ENCODE measurements around the gene CPSF7. TPM values are rescaled to one million over a fixed set of nuclear protein-coding genes. Genes with fewer than 3 reads are reported as not detected.

The CPSF7 gene
- total RNA-seq (ENCODE audit: low replicate concordance), result 86.9 and 129 TPM in 2 replicates
- long read RNA-seq, partial matches to known transcripts, result 1 of 8 reads
- long read RNA-seq, other reads (novel, unspliced or antisense), result 7 of 8 reads

DNA sequence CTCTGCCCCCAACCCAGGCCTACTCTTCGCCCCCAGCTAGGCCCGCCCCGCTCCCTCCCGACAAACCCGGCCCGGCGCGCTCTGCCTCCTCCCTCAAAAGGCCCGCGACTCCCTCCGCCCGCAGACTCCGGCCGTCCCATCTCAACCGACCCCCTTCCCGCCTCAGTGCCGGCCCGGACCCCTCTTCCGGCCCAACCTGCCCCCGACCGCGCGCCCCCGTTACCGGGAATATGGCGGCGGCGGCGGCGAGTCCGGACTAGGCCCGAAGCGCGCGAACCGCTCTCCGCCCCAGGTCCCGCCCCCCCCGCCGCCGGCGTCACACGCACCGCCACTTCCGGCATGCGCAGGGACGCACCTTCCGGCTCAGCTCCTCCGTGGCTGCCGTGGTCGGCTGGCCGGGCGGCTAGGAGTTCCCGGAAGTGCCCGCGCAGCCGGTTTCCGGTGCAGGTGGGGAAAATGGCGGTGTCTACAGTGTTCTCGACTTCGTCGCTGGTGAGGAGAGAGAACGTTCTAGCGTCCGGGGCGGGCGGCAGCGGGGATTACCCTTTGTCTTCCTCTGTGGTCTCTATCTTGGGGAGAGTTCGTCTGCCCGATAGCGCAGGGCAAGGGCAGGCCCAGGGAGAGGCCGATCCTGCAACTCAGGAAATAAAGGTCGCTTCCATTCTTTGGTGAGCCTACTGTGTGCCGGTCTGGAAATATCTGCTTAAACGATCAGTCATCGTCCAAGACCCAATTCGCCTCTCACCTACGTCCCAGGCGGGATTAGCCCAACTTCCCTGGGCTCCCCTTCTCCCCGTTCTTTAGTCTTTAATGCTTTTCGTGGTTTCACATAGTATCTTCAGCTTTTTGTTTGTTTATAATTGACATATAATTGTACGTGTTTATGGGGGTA is at the start of gene CPSF7, which contains the start of gene SDHAF2:
CPSF7 (minus strand) TSS at position 285 of the 892 bp plus-strand sequence. CDS start 740 bp downstream, outside the sequence.
SDHAF2 (plus strand) TSS at position 434 of the 892 bp plus-strand sequence; CDS start at position 457, 23 bp downstream.
- Mint-ChIP-seq H3K9me3 (no peaks in the 10 kb centered on the region), H3K27me3 (no peaks in the 10 kb centered on the region), H3K4me3 (peak within 1 kb of the TSS; percentile 98), H3K27ac (peak within 1 kb of the TSS; percentile 98), H3K4me1 (ENCODE audit: unreplicated experiment) (peaks cover 14% of the 10 kb centered on the region), H3K36me3 (peaks cover 19% of the 10 kb centered on the region)
- DNase-seq (ENCODE audit: extremely low spot score, unreplicated experiment), result peak; percentile 98
- TF ChIP-seq, protein P1, sequence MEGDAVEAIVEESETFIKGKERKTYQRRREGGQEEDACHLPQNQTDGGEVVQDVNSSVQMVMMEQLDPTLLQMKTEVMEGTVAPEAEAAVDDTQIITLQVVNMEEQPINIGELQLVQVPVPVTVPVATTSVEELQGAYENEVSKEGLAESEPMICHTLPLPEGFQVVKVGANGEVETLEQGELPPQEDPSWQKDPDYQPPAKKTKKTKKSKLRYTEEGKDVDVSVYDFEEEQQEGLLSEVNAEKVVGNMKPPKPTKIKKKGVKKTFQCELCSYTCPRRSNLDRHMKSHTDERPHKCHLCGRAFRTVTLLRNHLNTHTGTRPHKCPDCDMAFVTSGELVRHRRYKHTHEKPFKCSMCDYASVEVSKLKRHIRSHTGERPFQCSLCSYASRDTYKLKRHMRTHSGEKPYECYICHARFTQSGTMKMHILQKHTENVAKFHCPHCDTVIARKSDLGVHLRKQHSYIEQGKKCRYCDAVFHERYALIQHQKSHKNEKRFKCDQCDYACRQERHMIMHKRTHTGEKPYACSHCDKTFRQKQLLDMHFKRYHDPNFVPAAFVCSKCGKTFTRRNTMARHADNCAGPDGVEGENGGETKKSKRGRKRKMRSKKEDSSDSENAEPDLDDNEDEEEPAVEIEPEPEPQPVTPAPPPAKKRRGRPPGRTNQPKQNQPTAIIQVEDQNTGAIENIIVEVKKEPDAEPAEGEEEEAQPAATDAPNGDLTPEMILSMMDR (conservative IDR thresholded peaks at IDR 0.05), result no peak

DNA sequence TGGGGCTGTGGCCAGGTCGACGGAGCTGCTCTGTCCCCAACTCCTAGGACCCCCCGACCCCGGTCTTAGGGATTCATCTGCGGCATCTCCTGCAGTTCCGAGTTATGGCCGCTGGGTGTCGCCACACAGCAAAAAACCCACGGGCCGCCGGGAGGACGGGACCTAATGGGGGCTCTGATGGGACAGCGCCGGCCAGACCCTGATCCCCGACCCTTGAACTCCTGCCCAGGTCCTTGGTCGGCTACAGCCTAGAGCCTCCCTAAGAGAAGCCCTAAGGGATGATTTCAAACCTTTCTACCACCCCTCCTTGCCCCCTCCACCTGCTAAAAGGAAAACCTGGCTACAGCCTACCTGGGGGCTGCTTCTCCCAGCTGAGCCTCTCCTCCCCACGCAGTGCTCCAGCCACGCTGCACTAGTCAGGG is 48.0 kb upstream of the CPSF7 start:
- no peak overlapping the region for H3K4me3 Mint-ChIP-seq
- H3K9me3 Mint-ChIP-seq, result no peaks in the 10 kb centered on the region
- H3K4me1 Mint-ChIP-seq (ENCODE audit: unreplicated experiment), result peaks cover 30% of the 10 kb centered on the region
- peaks cover 8% of the 10 kb centered on the region for H3K36me3 Mint-ChIP-seq
- no peaks in the 10 kb centered on the region for H3K27me3 Mint-ChIP-seq
- TF ChIP-seq, protein P1 (conservative IDR thresholded peaks at IDR 0.05), result peak; percentile 98
- H3K27ac Mint-ChIP-seq, result no peak overlapping the region
- no peak for DNase-seq (ENCODE audit: extremely low spot score, unreplicated experiment)

DNA sequence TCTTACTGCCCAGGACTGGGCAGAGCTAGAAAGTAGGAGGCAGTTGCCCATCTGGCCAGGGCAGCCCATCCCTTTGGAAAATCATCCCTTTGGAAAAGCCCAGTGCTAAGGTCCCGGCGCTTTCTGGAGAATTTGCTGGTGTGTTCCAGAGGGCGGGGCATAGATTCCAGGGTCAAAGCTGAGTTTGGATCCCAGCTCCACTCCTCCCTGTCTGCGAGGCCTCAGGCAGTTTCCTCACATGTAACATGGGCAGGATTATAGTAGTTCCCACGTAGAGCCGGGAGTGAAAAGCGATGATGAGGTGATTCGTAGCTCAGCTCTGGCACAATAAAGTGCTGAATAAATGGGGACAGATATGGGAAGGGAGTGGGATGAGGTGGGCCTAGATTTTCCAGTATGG is 47.4 kb upstream of the CPSF7 start:
- Mint-ChIP-seq H3K27me3 (no peaks in the 10 kb centered on the region), H3K4me3 (no peak overlapping the region), H3K4me1 (ENCODE audit: unreplicated experiment) (peaks cover 30% of the 10 kb centered on the region), H3K36me3 (peaks cover 10% of the 10 kb centered on the region), H3K27ac (no peak overlapping the region), H3K9me3 (no peaks in the 10 kb centered on the region)
- TF ChIP-seq, protein P1 (conservative IDR thresholded peaks at IDR 0.05), result no peak
- DNase-seq (ENCODE audit: extremely low spot score, unreplicated experiment), result no peak

DNA sequence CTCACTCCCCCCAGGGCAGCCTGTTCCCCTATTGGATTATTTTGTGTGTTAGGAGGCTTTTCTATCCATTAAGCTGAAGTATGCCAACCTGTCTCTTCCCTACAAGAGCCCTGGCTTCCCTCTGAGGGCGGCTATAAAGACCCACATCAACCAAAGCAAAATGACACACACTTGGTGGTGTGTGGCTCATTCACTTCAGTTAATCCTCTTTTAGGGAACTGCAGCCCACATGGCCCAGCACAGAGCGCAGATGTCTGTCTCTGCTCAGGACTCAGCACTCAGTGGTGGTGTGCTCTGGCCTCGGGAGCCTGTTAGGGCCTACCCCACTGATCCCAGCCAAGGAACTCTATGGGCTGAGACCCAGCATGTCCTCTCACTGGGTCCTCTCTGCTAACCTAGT is 46.6 kb upstream of the CPSF7 start:
- Mint-ChIP-seq H3K4me1 (ENCODE audit: unreplicated experiment) (peaks cover 24% of the 10 kb centered on the region), H3K27me3 (no peaks in the 10 kb centered on the region)

DNA sequence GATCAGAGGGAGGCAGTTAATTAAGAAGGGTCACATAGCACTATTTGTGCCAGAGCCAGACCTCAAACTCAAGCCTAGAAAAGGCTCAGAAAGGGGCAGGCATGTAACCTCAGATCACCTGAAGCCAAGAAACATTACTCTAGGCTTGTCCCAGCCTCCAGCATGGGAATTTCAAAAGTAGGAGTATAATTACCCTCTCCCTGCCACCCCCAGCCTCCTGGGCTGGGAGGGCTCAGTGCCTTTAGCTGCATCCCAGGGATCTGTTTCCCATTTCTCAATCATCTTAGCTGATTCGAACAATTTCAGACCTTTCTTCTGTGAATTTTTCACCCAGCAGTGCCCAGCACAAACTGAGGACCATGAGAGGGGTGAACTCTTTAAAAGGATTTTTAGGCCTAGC is 45.7 kb upstream of the CPSF7 start:
- Mint-ChIP-seq H3K4me1 (ENCODE audit: unreplicated experiment) (peaks cover 14% of the 10 kb centered on the region), H3K9me3 (no peaks in the 10 kb centered on the region), H3K36me3 (peaks cover 14% of the 10 kb centered on the region), H3K27me3 (no peaks in the 10 kb centered on the region), H3K4me3 (no peak overlapping the region), H3K27ac (no peak overlapping the region)
- TF ChIP-seq, protein P1 (conservative IDR thresholded peaks at IDR 0.05), result no peak
- no peak for DNase-seq (ENCODE audit: extremely low spot score, unreplicated experiment)

More for the DNA sequence above, 46.6 kb upstream of the CPSF7 start:
- Mint-ChIP-seq H3K9me3 (no peaks in the 10 kb centered on the region), H3K36me3 (peaks cover 10% of the 10 kb centered on the region), H3K4me3 (no peak overlapping the region), H3K27ac (no peak overlapping the region)
- TF ChIP-seq, protein P1 (conservative IDR thresholded peaks at IDR 0.05), result no peak
- DNase-seq (ENCODE audit: extremely low spot score, unreplicated experiment), result no peak

Data from type B pancreatic cell (in vitro differentiated cells).